ENCODE data around the gene DCTN3.
A peak's percentile ranks its signal among the peaks of the same experiment; 100 is the strongest.

The DCTN3 gene

DNA sequence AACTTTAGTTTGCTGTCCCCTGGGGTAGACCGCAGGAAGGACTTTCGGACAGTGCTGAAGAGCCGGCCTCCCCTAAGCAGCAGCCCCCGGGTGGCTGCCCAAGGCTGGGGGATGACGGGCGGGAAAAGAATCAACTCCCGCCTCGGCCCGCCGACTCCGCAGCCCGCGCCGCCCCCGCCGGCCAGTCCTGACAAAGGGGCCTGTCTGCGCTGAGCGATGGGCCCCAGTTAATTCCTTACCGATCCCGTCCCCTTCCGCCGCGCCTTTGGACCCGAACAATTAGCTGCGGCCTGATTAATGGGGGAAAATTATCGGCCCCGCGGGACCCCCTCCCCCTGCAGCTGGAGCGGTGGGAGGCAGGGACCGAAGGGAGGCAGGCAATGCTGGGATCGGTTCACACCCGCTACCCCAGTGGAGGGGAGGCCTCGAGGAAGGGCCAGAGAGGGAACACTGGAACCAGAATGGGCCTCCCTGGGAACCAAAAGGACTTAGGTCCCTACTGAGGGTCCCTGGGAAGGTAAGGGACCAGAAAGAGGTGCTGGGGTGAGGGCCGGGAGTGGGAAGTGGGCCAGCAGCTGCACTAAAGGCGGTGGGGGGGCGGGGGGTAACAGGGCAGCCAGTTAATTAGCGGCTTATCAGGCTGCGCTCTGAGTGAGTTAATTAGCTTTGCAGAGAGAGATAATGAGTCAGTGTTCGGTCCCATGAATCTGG is 4.3 kb upstream of the DCTN3 start:
- no peak for DNase-seq (ENCODE audit: low read depth in 4 of 4, low spot score in 1 of 4)

DNA sequence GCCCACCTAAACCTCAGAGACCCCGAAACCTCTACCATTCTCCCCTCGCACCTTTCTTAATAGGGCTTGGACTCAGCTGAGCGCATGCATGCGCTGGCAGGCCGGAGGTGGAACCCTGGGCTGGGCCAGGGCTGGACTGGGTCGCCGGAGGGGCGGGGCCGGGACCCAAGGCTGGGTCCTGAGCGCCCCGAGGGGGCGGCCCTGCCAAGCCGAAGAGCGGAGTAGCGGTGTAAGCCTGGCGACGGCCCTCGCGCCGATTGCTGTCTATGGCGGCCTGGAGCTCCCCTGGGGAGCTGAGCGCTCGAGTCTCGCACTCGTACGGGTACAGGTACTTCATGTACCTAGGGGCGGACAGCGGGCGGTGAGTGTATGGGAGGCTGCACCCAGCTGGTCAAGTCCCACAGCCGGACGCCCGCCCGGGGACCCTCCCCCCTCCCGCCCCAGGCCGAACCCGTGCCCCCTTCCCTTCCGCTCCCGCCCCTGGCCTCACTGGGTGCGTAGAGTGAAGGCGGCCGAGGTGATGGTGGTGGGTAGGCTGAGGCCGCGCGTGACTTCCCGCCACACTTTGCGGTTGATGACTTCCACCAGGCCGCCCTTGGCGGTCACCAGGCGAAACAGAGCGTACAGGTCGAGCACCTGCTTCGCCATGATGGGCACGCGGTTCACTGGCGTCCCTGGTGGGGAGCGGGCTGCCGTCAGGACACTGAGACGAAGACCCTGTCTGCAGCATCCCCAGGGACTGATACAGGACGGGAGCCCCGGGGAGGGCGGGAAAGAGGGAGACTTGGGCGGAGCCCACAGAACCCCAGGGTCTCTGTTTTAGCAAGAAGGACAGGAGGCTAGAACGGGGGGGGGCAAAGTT is 3.3 kb upstream of the DCTN3 start:
- DNase-seq (ENCODE audit: low read depth in 4 of 4, low spot score in 1 of 4) = no peak

DNA sequence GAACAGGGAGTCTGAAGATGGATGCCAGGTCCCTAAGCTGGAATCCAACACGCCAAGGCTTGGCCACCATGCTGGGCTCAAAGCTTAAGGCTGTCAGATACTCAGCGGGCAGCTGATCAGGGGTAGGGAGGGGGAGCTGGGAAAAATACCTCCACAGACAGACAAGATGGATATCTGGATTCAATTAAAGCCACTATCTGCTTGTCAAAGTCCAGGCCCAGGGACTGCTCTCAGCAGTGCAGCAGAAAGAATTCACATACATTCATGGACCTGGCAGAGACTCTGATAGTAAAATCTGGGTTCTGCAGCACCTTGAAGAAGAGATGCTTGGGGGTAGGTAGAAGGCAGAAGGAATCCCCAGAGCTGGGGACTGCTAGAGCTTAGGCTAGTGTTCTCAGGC is 5.2 kb downstream of the DCTN3 start:
- no peak for DNase-seq (ENCODE audit: low read depth in 4 of 4, low spot score in 1 of 4)

- peak in 2 of 4 experiments; percentile 60 to 74 for DNase-seq (ENCODE audit: low read depth in 4 of 4, low spot score in 1 of 4)
Measured at GRCh38 chr9:34612788-34613390, 7.4 kb downstream of the DCTN3 start.

DNA sequence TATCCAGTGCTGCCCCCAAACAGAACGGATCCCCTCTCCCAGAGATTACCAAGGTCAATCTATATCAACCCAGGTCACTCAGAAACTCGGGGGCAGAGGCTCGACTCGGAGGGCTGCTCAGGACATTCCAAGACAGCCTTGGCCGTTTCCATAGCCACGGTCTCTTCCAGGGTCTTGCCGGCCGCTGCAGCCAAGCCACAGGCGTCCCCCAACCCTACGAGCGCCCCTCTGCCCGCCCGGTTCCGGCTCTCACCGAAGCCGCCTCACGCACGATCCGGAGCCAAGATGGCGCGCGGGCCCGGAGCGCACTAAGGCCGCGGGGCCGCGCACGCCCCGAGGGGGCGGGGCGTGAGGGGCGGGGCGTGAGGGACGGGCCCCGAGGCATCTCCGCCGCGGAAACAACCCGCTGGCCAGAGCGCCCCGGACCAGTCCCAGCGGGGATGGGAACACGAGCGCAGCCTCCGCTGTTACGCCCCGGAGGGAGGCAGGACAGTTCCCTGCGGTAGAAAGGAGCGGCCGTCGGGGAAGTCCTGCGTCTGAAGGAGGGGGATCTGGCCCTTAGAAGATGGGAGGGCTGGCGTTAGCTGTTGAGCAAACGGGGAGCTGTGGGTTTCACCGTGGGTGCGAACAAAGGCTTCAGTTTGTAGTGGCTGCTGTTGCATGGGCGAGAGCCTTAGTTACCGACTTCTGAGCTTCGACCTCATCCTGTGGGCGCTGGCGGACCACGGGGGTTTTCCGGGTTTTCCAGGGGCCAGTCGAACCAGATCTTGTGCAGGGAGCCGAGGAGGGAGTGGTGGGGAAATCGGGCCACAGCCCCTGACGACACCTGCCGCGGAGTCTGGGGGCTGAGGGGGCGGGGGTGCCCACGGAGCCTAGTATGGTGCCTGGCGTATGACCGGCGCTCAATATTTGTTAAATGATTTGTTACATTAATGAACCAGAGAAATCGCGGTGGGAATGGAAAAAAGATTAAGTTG is 8.2 kb downstream of the DCTN3 start, which contains the start of gene RPP25L:
RPP25L (minus strand) TSS at position 287 of the 977 bp plus-strand sequence. CDS start 801 bp downstream, outside the sequence.
- peak; percentile 52 to 81 (median 75) for DNase-seq (ENCODE audit: low read depth in 4 of 4, low spot score in 1 of 4)

GRCh38 chr9:34611251-34611810 is 9.0 kb downstream of the DCTN3 start:
- DNase-seq (ENCODE audit: low read depth in 4 of 4, low spot score in 1 of 4) = no peak

DNA sequence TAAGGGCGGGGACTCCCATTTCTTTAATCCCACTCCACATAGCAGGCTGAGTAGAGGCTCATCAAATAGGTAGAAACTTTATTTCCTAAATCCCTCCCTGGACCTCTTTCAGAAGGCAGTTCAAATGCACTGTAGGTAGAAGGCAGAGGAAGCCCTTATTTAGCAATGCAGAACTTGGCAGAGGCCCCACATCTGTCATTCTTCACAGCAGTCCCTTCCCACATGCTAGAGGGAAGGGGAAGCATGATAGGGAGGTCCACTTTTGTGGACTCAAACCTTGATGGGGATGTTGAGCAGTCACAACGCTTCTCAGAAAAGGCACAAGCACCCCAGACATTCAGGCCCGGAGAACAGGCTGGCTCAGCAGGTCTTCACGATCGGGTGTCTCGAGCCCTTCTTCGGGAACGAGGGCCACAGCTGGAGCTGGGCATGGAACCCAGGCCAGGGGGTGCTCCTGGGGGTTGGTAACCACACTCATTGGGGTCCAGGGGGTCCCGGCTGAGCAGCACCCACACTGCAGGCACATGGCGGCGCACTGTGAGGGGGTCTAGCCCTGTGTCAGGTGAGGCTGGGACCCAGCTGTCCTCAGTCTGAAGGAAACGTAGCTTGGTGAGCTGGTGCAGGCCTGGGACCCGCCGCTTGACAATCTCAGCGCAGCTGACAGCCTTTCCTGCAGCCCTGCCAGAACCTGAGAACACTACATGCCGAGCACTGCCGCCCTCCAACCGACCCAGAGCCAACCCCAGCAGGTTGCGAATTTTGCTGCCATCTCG is 9.7 kb downstream of the DCTN3 start:
- DNase-seq (ENCODE audit: low read depth in 4 of 4, low spot score in 1 of 4) = no peak

DNA sequence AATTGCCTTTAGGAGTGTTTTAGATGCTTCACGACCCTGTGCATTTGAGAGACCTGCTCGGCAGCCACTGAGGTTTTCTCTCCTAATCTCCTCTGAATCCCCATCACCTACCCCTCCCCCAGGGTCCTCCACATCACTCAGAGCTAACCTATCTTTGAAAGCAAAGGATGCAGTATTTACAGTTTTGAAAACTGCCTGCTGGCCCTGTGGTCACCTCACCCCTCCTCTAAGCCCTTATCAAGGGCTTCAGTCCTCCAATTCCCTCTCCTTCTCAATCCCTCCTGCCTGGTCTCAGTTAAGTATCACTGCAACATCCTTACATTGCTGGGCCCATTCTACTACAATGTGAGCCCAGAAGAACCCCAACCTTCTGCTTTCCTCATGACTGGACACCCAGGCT is 13.0 kb downstream of the DCTN3 start:
- DNase-seq (ENCODE audit: low read depth in 4 of 4, low spot score in 1 of 4) = no peak

DNA sequence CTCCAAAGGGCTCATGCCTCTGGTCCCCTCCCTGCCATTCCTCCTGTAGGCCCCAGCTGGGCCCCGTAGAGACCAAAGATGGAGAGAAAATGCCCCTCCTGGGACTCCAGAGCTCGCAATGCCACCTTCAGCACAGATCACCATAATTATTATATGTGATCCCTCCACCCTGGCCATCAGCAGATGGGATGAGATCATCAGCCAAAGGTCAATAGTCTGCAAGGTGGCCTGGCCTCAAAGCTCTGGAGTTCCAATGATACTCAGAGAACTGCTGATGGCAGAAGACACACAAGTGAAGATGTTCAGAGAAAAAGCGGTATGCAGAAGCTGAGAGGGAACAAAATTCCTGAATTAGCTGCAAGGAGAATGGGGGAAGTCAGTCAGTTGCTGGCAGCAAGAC is 13.4 kb downstream of the DCTN3 start:
- no peak for DNase-seq (ENCODE audit: low read depth in 4 of 4, low spot score in 1 of 4)

- DNase-seq (ENCODE audit: low read depth in 4 of 4, low spot score in 1 of 4) = no peak
Measured at GRCh38 chr9:34606190-34606589, 14.1 kb downstream of the DCTN3 start.

- DNase-seq (ENCODE audit: low read depth in 4 of 4, low spot score in 1 of 4) = peak; percentile 69 to 71 (median 70)
Measured at GRCh38 chr9:34603610-34604231, 16.6 kb downstream of the DCTN3 start.

- DNase-seq (ENCODE audit: low read depth in 4 of 4, low spot score in 1 of 4) = no peak
Measured at GRCh38 chr9:34601937-34602573, 18.2 kb downstream of the DCTN3 start.

GRCh38 chr9:34600908-34601307 is 19.4 kb downstream of the DCTN3 start:
- no peak for DNase-seq (ENCODE audit: low read depth in 4 of 4, low spot score in 1 of 4)

DNA sequence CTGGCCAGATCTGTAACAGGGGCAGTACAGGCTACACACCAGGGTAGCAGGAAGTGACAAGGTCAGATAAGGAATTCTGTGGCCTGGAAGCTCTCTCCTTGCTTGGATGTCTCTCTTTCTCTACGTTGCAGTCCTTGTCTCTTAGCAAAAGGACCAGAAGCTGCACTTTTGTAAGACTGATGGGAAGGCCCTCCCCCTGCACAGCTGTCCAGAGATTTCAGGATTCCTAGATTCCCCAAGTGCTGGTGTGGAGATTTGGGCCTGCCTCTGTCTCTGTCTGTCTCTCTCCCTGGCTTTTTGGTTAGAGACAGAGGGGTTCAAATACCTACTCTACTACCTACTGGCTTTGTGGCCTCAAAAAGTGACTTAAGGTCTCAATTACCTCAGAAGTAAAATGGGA is 20.7 kb downstream of the DCTN3 start:
- no peak for DNase-seq (ENCODE audit: low read depth in 4 of 4, low spot score in 1 of 4)

GRCh38 chr9:34594177-34594576 is 26.1 kb downstream of the DCTN3 start:
- no peak for DNase-seq (ENCODE audit: low read depth in 4 of 4, low spot score in 1 of 4)

DNA sequence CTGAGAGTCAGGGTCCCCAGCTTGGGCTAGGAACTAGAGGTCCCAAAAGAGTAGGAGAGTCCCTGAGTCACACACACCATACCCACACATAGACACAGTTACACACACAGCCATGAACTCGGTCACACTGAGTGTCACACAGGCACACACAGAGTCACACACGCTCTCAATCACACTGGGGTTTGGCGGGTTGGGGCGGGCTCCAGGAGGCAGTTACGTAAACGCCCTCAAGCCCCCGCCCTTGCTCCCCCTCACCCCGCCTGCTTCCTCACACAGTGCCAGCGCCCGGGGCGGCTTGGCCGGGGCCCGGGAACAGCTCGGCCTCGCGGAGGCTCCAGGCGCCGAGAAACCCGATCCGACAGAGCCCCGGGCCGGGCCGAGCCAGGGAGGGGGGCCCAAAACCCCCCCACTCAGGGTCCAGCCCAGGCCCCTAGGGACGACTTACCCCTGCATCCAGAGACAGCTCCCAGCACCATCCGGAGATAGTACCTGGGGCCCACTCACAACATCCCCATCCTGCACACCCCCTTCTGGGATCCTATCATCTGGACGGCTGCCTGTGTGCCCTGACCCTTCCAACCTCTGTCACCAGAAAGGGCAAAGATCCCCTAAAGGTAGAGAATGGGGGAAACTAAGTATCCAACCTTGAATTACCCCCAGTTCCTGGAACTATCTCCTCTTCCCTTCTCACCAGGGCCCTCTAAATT is 27.2 kb downstream of the DCTN3 start:
- DNase-seq (ENCODE audit: low read depth in 4 of 4, low spot score in 1 of 4) = no peak

- DNase-seq (ENCODE audit: low read depth in 4 of 4, low spot score in 1 of 4) = no peak
Measured at GRCh38 chr9:34591917-34592866, 28.1 kb downstream of the DCTN3 start.
